Activated CD8-positive, alpha-beta T cell treated with anti-CD3 and anti-CD28 coated beads for 36 hours (primary cell): ENCODE measurements around the gene VASP. TPM values are rescaled to one million over a fixed set of nuclear protein-coding genes. Genes with fewer than 3 reads are reported as not detected.

ENCODE experiments used
- ATAC-seq: fragments of 200-7000 bp; cut with Tn5 transposase; one replicate; pipeline ENCODE4 v1.10.0; 2021; ENCODE audit warnings: mild to moderate bottlenecking, moderate library complexity
- CTCF ChIA-PET: fragments of 350-600 bp; sonication (Branson Sonifier 250); formaldehyde crosslinking; loops from one replicate; lab custom pipeline; 2021; ENCODE audit warnings: antibody characterized with exemption; lab: Charles Lee
- POLR2A ChIA-PET: fragments of 350-600 bp; sonication (Branson Sonifier 250); formaldehyde crosslinking; loops from one replicate; lab custom pipeline; 2021; ENCODE audit warnings: antibody characterized with exemption; lab: Charles Lee
- DNase-seq: peaks from one replicate; pipeline ENCODE4 v3.0.0-alpha.2; 2020
- H3K27ac Mint-ChIP-seq: one replicate; pipeline ENCODE4 v1.8.0; 2021; ENCODE audit warnings: mild to moderate bottlenecking, mixed read lengths
- H3K27me3 Mint-ChIP-seq: one replicate; pipeline ENCODE4 v1.8.0; 2021; ENCODE audit warnings: mixed read lengths
- H3K36me3 Mint-ChIP-seq: one replicate; pipeline ENCODE4 v1.8.0; 2021; ENCODE audit warnings: low read depth, mixed read lengths
- H3K4me1 Mint-ChIP-seq: one replicate; pipeline ENCODE4 v1.8.0; 2021; ENCODE audit warnings: low read depth, mixed read lengths
- H3K4me3 Mint-ChIP-seq: one replicate; pipeline ENCODE4 v1.8.0; 2021; ENCODE audit warnings: mild to moderate bottlenecking, moderate library complexity, mixed read lengths
- H3K9me3 Mint-ChIP-seq: one replicate; pipeline ENCODE4 v1.8.0; 2021; ENCODE audit warnings: mixed read lengths
- CTCF ChIP-seq: fragments of 200-600 bp; IDR thresholded peaks from one replicate; pipeline ENCODE4 v1.8.0; 2022; ENCODE audit warnings: antibody characterized with exemption, mild to moderate bottlenecking
- intact Hi-C: fragments of 100-400 bp; cut with micrococcal nuclease; formaldehyde crosslinking; loops from one replicate; pipeline ENCODE4 v1.10.0; 2022
- total RNA-seq, 2 experiments: library from RNA; stranded (reverse); gene quantifications; one replicate each; pipeline ENCODE4 v1.2.3, GENCODE V29; 2021

VASP gene
- total RNA-seq, 2 experiments from 2014 or later = 152 to 153 TPM

DNA sequence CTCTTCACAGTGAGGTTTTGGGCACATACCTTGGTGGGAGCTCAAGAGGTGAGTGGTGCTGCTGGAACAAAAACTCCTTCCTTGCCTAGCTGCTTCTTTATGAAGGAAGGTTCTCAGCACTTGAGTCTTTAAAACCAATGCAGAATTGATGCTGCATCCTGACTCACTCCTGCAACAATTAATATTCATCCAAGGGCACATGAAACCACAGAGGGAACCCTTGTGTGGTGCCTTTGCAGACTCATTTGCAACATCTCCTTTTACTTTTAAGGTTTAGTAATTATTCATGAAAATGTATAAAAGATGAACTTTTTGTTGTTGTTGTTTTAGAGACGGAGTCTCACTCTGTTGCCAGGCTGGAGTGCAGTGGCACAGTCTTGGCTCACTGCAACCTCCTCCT, 47.2 kb downstream of the VASP start:
- ChIA-PET POLR2A (interaction anchor here (0.6 to 1.2 kb wide), 2 partner anchors 19 to 79 kb away, joined by 3 to 4 read pairs; no protein-coding TSS in a partner anchor), CTCF (interaction anchor here (1.2 kb wide), 1 partner anchor 22 kb away, joined by 3 read pairs; no protein-coding TSS in a partner anchor)
- no peak overlapping the region for H3K27ac Mint-ChIP-seq
- H3K27me3 Mint-ChIP-seq = no peaks in the 10 kb centered on the region
- intact Hi-C loops = no loop called here
- ATAC-seq (no peak), DNase-seq (no peak)
- peaks cover 9% of the 10 kb centered on the region for H3K4me1 Mint-ChIP-seq
- no peak for TF ChIP-seq CTCF
- H3K9me3 Mint-ChIP-seq = no peaks in the 10 kb centered on the region
- H3K36me3 Mint-ChIP-seq = peaks cover 3% of the 10 kb centered on the region
- no peak overlapping the region for H3K4me3 Mint-ChIP-seq

DNA sequence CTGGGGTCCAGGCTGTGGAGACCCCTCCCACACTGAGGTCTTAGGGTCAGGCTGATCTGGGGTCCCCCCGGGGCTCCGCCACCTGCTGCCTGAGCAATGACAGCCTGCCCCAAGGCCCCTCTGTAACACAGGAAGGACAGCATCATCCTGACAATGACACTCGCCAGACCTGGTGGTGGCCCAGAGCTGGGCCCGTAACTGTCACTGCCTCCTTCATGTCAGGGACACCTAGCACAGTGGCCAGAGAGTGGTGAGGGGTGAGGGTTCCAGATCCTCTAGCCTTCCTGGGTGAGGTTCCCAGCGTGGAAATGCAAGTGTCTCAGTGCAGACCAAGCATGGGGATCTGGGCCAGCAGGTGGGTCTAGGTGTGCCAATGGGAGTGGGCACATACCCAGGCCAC, 49.6 kb downstream of the VASP start:
- ATAC-seq = no peak
- Mint-ChIP-seq H3K36me3 (peaks cover 7% of the 10 kb centered on the region), H3K4me1 (peaks cover 15% of the 10 kb centered on the region), H3K27me3 (no peaks in the 10 kb centered on the region), H3K9me3 (no peaks in the 10 kb centered on the region), H3K27ac (no peak overlapping the region), H3K4me3 (no peak overlapping the region)
- intact Hi-C loops = no loop called here
- CTCF ChIA-PET = interaction anchor here (0.8 to 3.8 kb wide), 5 partner anchors 11 to 71 kb away, joined by 3 to 25 read pairs (median 15); partner anchors contain the start of gene OPA3
- TF ChIP-seq CTCF = no peak
- POLR2A ChIA-PET = no interaction called here
- no peak for DNase-seq

- ATAC-seq (peak; percentile 98), DNase-seq (peak; percentile 84)
- Mint-ChIP-seq H3K27me3 (no peaks in the 10 kb centered on the region), H3K4me3 (no peak overlapping the region), H3K27ac (no peak overlapping the region), H3K36me3 (peaks cover 7% of the 10 kb centered on the region), H3K4me1 (peaks cover 22% of the 10 kb centered on the region), H3K9me3 (no peaks in the 10 kb centered on the region)
- intact Hi-C loops = no loop called here
- TF ChIP-seq CTCF = peak; percentile 85
- CTCF ChIA-PET = interaction anchor here (0.6 to 3.8 kb wide), 29 partner anchors 9 to 171 kb away, joined by 3 to 25 read pairs (median 4); partner anchors contain the start of genes FOSB, OPA3, QPCTL and SNRPD2
- POLR2A ChIA-PET = interaction anchor here (1.0 kb wide), 1 partner anchor 15 kb away, joined by 4 read pairs; no protein-coding TSS in a partner anchor
These were observed 51.2 kb downstream of the VASP start for GRCh38 chr19:45558399-45558878.

GRCh38 chr19:45560038-45560437, 52.8 kb downstream of the VASP start:
- peaks cover 30% of the 10 kb centered on the region for H3K4me1 Mint-ChIP-seq
- intact Hi-C loops = no loop called here
- no peak overlapping the region for H3K4me3 Mint-ChIP-seq
- CTCF ChIA-PET = interaction anchor here (0.7 to 1.5 kb wide), 4 partner anchors 11 to 67 kb away, joined by 3 read pairs; no protein-coding TSS in a partner anchor
- ATAC-seq = no peak
- no peaks in the 10 kb centered on the region for H3K9me3 Mint-ChIP-seq
- no peak overlapping the region for H3K27ac Mint-ChIP-seq
- H3K27me3 Mint-ChIP-seq = no peaks in the 10 kb centered on the region
- peaks cover 7% of the 10 kb centered on the region for H3K36me3 Mint-ChIP-seq
- TF ChIP-seq CTCF = no peak
- POLR2A ChIA-PET = interaction anchor here (0.9 to 1.5 kb wide), 3 partner anchors 14 to 31 kb away, joined by 3 to 6 read pairs (median 3); no protein-coding TSS in a partner anchor
- DNase-seq = no peak

- H3K27me3 Mint-ChIP-seq = no peaks in the 10 kb centered on the region
These were observed 53.4 kb downstream of the VASP start for GRCh38 chr19:45560686-45561085.

More at GRCh38 chr19:45560686-45561085, 53.4 kb downstream of the VASP start:
- ChIA-PET POLR2A (interaction anchor here (0.9 to 1.5 kb wide), 2 partner anchors 14 to 31 kb away, joined by 3 to 6 read pairs; no protein-coding TSS in a partner anchor), CTCF (interaction anchor here (0.7 to 1.5 kb wide), 4 partner anchors 12 to 68 kb away, joined by 3 read pairs; no protein-coding TSS in a partner anchor)
- no peak overlapping the region for H3K27ac Mint-ChIP-seq
- intact Hi-C loops = no loop called here
- H3K9me3 Mint-ChIP-seq = no peaks in the 10 kb centered on the region
- ATAC-seq (no peak), DNase-seq (no peak)
- TF ChIP-seq CTCF = no peak
- H3K36me3 Mint-ChIP-seq = peaks cover 7% of the 10 kb centered on the region
- peaks cover 30% of the 10 kb centered on the region for H3K4me1 Mint-ChIP-seq
- H3K4me3 Mint-ChIP-seq = no peak overlapping the region
